ENCODE data around the gene GBP1.

DNA sequence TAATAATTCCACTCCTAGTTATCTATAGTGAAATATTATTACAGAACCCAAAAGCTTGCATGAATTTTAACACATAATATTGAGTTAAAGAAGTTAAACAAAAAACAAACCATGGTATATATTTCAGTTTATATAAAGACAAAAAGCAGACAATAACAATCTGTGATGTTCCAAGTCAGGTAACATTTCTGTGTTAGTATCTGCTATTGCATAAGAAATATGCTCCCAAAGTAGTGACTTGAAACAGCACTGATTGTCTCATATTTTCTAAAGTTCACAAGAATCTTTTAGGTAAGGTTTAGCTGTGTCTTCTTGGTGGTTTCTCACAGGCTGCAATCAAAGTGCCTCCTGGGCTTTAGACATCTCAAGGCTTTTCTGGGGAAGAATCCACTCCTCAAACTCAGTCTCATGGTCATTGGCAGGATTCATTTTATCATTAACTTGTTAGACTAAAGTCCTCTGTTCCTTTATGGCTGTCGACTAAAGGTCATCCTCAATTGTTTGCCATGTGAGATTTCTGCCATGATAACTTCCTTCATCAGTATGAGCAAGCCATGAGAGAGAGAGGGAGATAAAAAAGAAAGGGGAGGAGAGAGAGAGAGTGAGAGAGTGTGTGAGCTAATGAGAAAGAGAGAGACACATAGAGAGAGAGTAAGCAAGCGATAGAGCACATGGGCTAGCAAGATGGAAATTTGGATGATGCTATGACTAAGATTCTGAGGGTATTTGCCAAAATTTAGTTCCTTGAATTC lies 19.9 kb downstream of the GBP1 start:
- TF ChIP-seq, protein P1, sequence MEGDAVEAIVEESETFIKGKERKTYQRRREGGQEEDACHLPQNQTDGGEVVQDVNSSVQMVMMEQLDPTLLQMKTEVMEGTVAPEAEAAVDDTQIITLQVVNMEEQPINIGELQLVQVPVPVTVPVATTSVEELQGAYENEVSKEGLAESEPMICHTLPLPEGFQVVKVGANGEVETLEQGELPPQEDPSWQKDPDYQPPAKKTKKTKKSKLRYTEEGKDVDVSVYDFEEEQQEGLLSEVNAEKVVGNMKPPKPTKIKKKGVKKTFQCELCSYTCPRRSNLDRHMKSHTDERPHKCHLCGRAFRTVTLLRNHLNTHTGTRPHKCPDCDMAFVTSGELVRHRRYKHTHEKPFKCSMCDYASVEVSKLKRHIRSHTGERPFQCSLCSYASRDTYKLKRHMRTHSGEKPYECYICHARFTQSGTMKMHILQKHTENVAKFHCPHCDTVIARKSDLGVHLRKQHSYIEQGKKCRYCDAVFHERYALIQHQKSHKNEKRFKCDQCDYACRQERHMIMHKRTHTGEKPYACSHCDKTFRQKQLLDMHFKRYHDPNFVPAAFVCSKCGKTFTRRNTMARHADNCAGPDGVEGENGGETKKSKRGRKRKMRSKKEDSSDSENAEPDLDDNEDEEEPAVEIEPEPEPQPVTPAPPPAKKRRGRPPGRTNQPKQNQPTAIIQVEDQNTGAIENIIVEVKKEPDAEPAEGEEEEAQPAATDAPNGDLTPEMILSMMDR (IDR thresholded peaks at IDR 0.05), result no peak
- no peak for TF ChIP-seq EZH2 (IDR thresholded peaks at IDR 0.05; ENCODE audit: borderline replicate concordance, insufficient read depth, low read depth, low read length, poor library complexity, severe bottlenecking)
